Stomach (tissue), 9 donors: ENCODE measurements around the gene HDGFL3. TPM values are rescaled to one million over a fixed set of nuclear protein-coding genes. Genes with fewer than 3 reads are reported as not detected.
"Not testable (repeated sequence)": the region's sequence is repeated elsewhere in the genome, so short reads cannot be mapped to it uniquely, and the experiment has no call there.

Experiments
- DNase-seq, 2 donors: peaks; one replicate each; pipeline versions ENCODE4 v3.0.0 to v3.0.0-alpha.2; 2013 to 2019
- H3K27ac ChIP-seq, 5 donors: fragments of 200-600 bp in 4 of 5; sonication (generic) in 4 of 5; one replicate each; pipeline ENCODE4 v1.5.1; 2013 to 2019; ENCODE audit warnings: mild to moderate bottlenecking in 1 of 5, moderate library complexity in 1 of 5
- H3K27me3 ChIP-seq, 3 donors: fragments of 200-600 bp; sonication (generic); one replicate each; pipeline ENCODE4 v1.5.1; 2017 to 2019; ENCODE audit warnings: mixed run types in 1 of 3
- H3K36me3 ChIP-seq, 4 donors: fragments of 200-600 bp; sonication (generic); 1 replicate in 3 of 4; 2 replicates in 1 of 4; pipeline ENCODE4 v1.5.1; 2016 to 2019
- H3K4me1 ChIP-seq, 4 donors: fragments of 200-600 bp; sonication (generic); one replicate each; pipeline ENCODE4 v1.5.1; 2016 to 2019
- H3K4me3 ChIP-seq, 4 donors: fragments of 200-600 bp; sonication (generic) in 3 of 4; one replicate each; pipeline ENCODE4 v1.5.1; 2016 to 2019; ENCODE audit warnings: mild to moderate bottlenecking in 1 of 4
- H3K9me3 ChIP-seq, 4 donors: fragments of 200-600 bp; sonication (generic); one replicate each; pipeline ENCODE4 v1.5.1; 2016 to 2019
- EP300 ChIP-seq: sonication (generic); formaldehyde crosslinking; IDR thresholded peaks from one replicate; pipeline ENCODE4 v1.6.1; 2017; ENCODE audit warnings: antibody characterized with exemption
- POLR2A ChIP-seq, 4 donors: fragments of 450-650 bp; IDR thresholded peaks; one replicate each; pipeline ENCODE4 v1.6.1; 2016; ENCODE audit warnings: antibody characterized with exemption in 4 of 4, control low read depth in 2 of 4, mild to moderate bottlenecking in 1 of 4, moderate library complexity in 1 of 4
- POLR2AphosphoS5 ChIP-seq, 3 donors: sonication (generic); formaldehyde crosslinking; IDR thresholded peaks; one replicate each; pipeline ENCODE4 v1.6.1; 2016; ENCODE audit warnings: antibody characterized with exemption in 3 of 3
- WGBS, 5 donors: extraction: QIAGEN DNeasy Blood & Tissue Kit in 3 of 5; methylation state at CpG; one replicate each; pipeline versions ENCODE4 v1.1.5 to v1.1.7; 2013 to 2018; 5-methylcytosine and 5-hydroxymethylcytosine counted together
- intact Hi-C: fragments of 100-400 bp; cut with DNase I; formaldehyde crosslinking; loops from one replicate; pipeline ENCODE4 v1.15.1; 2023; ENCODE audit warnings: low total_unique reads
- polyA plus RNA-seq, 3 donors: library from polyadenylated mRNA; stranded (reverse); fragments of 200-250 nt; gene quantifications; one replicate each; pipeline ENCODE4 v1.2.3, GENCODE V29; 2013
- total RNA-seq, 5 donors: library from RNA; depleted of rRNA; stranded (reverse); fragments of >200 nt; gene quantifications; one replicate each; pipeline versions ENCODE4 v1.1.0 to v1.2.3, GENCODE V29; 2014 to 2016
- TF ChIP-seq, protein P1 (sequence below), 7 experiments: fragments of 450-650 bp in 4 of 7; fragments of 200-600 bp in 3 of 7; sonication (generic) in 3 of 7; IDR thresholded peaks; one replicate each; pipeline ENCODE4 v1.5.1; 2016 to 2019; ENCODE audit warnings: antibody characterized with exemption in 7 of 7, control low read depth in 2 of 7, mild to moderate bottlenecking in 1 of 7
- donor health status: healthy with polysubstance abuse.
- donor health status: Bipolar disorder and iron deficiency.
- donor health status: healthy.

Gene HDGFL3
- total and polyA plus RNA-seq, 8 donors: 4.0 to 110 (median 14.8) TPM

DNA sequence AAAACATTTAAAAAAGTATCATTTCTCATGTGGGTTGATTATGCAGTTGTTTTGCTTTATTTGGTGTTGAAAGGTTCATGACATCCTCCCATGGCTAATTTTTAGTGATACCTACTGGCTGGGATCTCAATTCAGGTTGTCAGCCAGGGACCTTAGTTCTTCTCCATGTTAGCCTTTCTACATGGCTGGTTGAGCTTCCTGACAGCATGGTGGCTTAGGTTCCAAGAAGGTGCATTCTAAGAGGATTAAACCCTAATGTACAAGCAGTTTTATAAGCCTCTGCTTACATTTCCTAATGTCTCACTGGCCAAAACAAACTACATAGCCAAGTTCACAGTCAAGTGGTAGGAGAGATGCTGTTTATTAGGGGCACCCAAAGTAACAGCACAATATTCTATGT, 109.5 kb downstream of the HDGFL3 start:
- Histone ChIP-seq H3K27me3 (peaks cover 0 to 5% (median 0%) of the 10 kb centered on the region in 3 donors), H3K9me3 (peaks cover 0 to 16% (median 14%) of the 10 kb centered on the region in 4 donors), H3K4me3 (no peak overlapping the region), H3K4me1 (no peaks in the 10 kb centered on the region), H3K36me3 (no peaks in the 10 kb centered on the region), H3K27ac (no peak overlapping the region)
- intact Hi-C loops: no loop called here
- TF ChIP-seq, protein P1, sequence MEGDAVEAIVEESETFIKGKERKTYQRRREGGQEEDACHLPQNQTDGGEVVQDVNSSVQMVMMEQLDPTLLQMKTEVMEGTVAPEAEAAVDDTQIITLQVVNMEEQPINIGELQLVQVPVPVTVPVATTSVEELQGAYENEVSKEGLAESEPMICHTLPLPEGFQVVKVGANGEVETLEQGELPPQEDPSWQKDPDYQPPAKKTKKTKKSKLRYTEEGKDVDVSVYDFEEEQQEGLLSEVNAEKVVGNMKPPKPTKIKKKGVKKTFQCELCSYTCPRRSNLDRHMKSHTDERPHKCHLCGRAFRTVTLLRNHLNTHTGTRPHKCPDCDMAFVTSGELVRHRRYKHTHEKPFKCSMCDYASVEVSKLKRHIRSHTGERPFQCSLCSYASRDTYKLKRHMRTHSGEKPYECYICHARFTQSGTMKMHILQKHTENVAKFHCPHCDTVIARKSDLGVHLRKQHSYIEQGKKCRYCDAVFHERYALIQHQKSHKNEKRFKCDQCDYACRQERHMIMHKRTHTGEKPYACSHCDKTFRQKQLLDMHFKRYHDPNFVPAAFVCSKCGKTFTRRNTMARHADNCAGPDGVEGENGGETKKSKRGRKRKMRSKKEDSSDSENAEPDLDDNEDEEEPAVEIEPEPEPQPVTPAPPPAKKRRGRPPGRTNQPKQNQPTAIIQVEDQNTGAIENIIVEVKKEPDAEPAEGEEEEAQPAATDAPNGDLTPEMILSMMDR (IDR thresholded peaks at IDR 0.05): no peak
- DNase-seq: no peak

DNA sequence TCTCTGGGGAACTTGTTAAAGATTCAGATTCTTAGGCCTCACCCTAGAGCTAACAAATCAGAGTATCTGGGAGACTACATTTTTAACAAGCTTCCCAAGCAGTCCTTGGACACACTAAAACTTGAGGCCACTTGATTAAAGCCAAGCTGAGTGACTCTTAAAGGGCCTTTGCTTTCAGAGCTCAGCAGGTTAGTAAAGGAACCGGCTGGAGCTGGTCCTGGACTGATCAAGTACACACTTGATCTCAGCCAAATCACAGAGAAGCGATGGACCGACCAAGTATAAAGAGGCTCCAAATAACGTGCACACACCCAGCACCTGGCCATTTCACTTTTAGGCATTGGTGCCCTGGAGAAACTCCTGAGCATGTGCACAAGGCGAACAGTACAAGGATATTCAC, 113.0 kb downstream of the HDGFL3 start:
- Histone ChIP-seq H3K36me3 (no peaks in the 10 kb centered on the region), H3K9me3 (peaks cover 0 to 16% (median 14%) of the 10 kb centered on the region in 4 donors), H3K4me1 (no peaks in the 10 kb centered on the region), H3K27me3 (peaks cover 0 to 5% (median 0%) of the 10 kb centered on the region in 3 donors), H3K27ac (no peak overlapping the region), H3K4me3 (no peak overlapping the region)
- WGBS, 5 donors: 81 to 92% (median 82%) methylated on average over 5 of the region's 5 CpGs
- intact Hi-C loops: no loop called here
- TF ChIP-seq, protein P1 (IDR thresholded peaks at IDR 0.05): no peak
- TF ChIP-seq POLR2AphosphoS5 (IDR thresholded peaks at IDR 0.05) (no peak), EP300 (no peak)
- DNase-seq: no peak

DNA sequence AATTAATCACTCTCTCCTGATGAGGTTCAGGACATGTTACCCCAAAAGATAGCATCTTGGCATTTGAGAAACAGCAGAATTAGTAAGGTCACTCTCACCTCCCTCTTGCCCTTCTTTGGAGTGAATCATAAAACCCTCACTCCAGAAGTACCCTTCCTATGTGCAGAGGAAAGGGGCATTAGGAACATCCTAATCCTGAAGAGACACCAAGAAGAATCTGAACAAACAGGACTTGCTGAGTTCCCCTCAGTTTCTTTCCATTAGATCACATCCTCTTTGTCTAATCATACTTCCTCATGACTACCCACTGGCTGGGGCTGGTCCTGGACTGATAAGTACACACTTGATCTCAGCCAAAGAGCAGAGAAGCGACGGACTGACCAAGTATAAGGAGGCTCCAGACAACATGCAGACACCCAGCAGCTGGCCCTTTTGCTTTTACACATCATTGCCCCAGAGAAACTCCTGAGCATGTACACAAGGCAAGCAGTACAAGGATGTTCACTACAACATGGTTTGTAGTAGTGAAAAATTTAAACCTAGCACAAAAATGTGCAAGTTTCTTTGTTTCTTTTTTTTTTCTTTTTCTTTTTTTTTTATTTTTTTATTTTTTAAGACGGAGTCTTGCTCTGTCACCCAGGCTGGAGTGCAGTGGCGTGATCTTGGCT, 115.2 kb downstream of the HDGFL3 start:
- DNase-seq: peak; percentile 32 to 62
- intact Hi-C loops: no loop called here
- peak overlapping the region in 3 of 5 donors; percentile 10 to 43 (median 13) for H3K27ac ChIP-seq
- no peak overlapping the region for H3K4me3 ChIP-seq
- H3K27me3 ChIP-seq: no peaks in the 10 kb centered on the region
- no peaks in the 10 kb centered on the region for H3K4me1 ChIP-seq
- H3K36me3 ChIP-seq: no peaks in the 10 kb centered on the region
- no peak for TF ChIP-seq EP300
- TF ChIP-seq, protein P1 (IDR thresholded peaks at IDR 0.05): no peak
- TF ChIP-seq POLR2AphosphoS5 (IDR thresholded peaks at IDR 0.05): peak in 1 of 3 donors; percentile 60
- TF ChIP-seq POLR2A (IDR thresholded peaks at IDR 0.05): no peak
- H3K9me3 ChIP-seq: peaks cover 0 to 5% (median 3%) of the 10 kb centered on the region in 4 donors
- 53 to 64% (median 61%) methylated on average over 4 of the region's 4 CpGs for WGBS, 5 donors

DNA sequence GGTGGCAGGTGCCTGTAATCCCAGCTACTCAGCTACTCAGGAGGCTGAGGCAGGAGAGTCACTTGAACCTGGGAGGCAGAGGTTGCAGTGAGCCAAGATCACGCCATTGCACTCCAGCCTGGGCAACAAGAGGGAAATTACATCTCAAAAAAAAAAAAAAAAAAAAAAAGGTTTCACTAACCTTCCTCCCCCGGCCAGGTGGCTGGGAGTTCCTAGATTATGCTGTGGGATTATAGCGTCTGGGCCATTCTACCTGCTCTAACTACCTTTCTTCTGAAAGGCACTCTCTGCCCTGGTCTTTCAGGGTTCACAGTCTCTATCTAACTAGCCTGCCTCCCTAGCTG, 115.7 kb downstream of the HDGFL3 start:
- H3K4me1 ChIP-seq, H3K27me3 ChIP-seq, H3K36me3 ChIP-seq, DNase-seq, intact Hi-C loops, H3K9me3 ChIP-seq, H3K4me3 ChIP-seq: not testable (repeated sequence)
- 76 to 90% (median 84%) methylated on average over 3 of the region's 3 CpGs for WGBS, 5 donors
- peak overlapping the region in 3 of 5 donors; percentile 10 to 43 (median 13) for H3K27ac ChIP-seq

DNA sequence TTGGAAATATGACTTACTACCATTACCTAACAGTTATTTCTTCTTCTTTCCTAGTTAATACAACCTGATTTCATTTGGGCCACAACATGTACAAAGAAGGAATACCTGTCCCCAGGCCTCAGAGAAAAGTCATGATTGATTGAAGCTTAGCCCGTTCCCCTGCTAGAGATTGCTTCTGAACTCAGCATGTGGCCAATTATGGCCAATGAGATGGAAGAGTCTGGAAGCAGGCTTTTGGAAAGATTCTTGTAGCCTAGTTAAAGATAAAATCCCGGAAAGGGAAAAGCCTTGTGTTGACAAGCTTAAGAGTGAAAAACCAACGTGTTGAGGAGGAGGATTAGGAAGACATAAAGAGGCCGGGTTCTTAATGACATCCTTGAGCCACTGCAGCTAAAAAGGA, 117.2 kb downstream of the HDGFL3 start:
- WGBS, 5 donors: 37 to 50% (median 41%) methylated on average over 4 of the region's 4 CpGs
- no peak for DNase-seq
- Histone ChIP-seq H3K9me3 (no peaks in the 10 kb centered on the region), H3K27ac (no peak overlapping the region), H3K4me3 (no peak overlapping the region), H3K4me1 (no peaks in the 10 kb centered on the region), H3K36me3 (no peaks in the 10 kb centered on the region), H3K27me3 (no peaks in the 10 kb centered on the region)
- TF ChIP-seq EP300 (no peak), POLR2AphosphoS5 (IDR thresholded peaks at IDR 0.05) (no peak), POLR2A (IDR thresholded peaks at IDR 0.05) (no peak)
- TF ChIP-seq, protein P1 (IDR thresholded peaks at IDR 0.05): no peak
- intact Hi-C loops: no loop called here
